Parathyroid adenoma (tissue), 2 donors: Measurements from ENCODE around the gene MINDY4.

ENCODE experiments used
- H2AFZ ChIP-seq: fragments of 300-600 bp; sonication (generic); one replicate; pipeline ENCODE4 v1.7.0; 2017; ENCODE audit warnings: antibody characterized with exemption, mild to moderate bottlenecking
- H3K27ac ChIP-seq: fragments of 300-600 bp; sonication (generic); one replicate; pipeline ENCODE4 v1.7.0; 2017
- H3K27me3 ChIP-seq: fragments of 300-600 bp; sonication (generic); one replicate; pipeline ENCODE4 v1.7.0; 2017; ENCODE audit warnings: low read length; ENCODE audit not compliant: control insufficient read depth, insufficient read depth
- H3K36me3 ChIP-seq: fragments of 300-600 bp; sonication (generic); one replicate; pipeline ENCODE4 v1.7.0; 2017; ENCODE audit warnings: low read length; ENCODE audit not compliant: control insufficient read depth, insufficient read depth
- H3K4me1 ChIP-seq: fragments of 300-600 bp; sonication (generic); one replicate; pipeline ENCODE4 v1.7.0; 2017; ENCODE audit warnings: control low read depth
- H3K4me2 ChIP-seq: fragments of 300-600 bp; sonication (generic); one replicate; pipeline ENCODE4 v1.7.0; 2017; ENCODE audit warnings: low read length
- H3K4me3 ChIP-seq: fragments of 300-600 bp; sonication (generic); one replicate; pipeline ENCODE4 v1.7.0; 2017; ENCODE audit warnings: low read depth, low read length
- H3K79me2 ChIP-seq: fragments of 300-600 bp; sonication (generic); one replicate; pipeline ENCODE4 v1.7.0; 2017; ENCODE audit warnings: control low read depth
- H3K9ac ChIP-seq: fragments of 300-600 bp; sonication (generic); one replicate; pipeline ENCODE4 v1.7.0; 2017; ENCODE audit warnings: mild to moderate bottlenecking
- H3K9me3 ChIP-seq: fragments of 300-600 bp; sonication (generic); one replicate; pipeline ENCODE4 v1.7.0; 2017; ENCODE audit warnings: low read length; ENCODE audit not compliant: control insufficient read depth
- TF ChIP-seq, protein P1 (sequence below): fragments of 300-600 bp; sonication (generic); IDR thresholded peaks from one replicate; pipeline ENCODE4 v1.7.0; 2017; ENCODE audit warnings: antibody characterized with exemption, mild to moderate bottlenecking
- donor health status: primary hyperparathyroidism.

MINDY4 gene

DNA sequence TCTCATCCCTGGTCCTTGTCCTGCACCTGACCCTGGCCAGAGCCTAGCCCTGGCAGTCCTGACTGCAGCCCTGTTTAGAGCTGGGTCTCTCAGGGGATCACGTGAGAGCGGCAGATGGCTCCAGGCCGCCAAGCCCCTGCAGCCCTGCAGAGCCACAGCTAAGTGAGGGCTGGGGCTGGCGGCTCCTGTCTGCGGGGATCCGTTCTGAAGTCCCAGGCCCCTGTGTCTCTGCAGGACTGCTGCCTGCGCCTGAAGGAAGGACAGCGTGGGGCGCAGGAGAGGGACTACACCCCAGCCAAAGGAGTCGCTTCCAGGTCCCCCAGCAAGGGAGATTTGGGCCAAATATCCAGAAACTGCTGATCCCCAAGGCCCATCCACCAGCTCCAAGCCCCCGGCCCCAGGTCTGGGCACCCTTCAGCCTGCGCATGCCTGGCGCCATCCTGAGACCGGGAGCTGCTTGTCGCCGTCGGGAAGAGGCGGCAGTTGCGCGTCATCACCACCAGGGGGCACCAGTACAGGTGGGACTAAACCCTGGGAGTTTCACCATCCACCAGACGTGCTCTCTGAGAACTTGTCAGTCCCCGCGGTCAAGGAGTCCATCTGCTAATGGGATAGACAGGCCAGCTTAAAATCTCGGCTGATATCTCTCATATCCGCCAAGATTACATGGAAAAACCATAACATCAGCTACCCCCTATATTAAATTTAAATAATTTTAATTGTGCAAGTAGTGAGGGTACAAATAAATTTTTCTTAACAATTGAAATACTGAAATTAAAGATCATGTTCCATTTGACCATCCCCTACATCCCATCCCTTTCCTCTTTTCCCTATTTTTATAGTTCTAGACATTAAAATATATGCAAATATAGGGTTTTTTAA lies 167.5 kb downstream of the MINDY4 start:
- H3K27me3 ChIP-seq: no peaks in the 10 kb centered on the region
- H3K4me2 ChIP-seq: no peak overlapping the region
- H3K79me2 ChIP-seq: no peaks in the 10 kb centered on the region
- H3K9ac ChIP-seq: no peak overlapping the region
- no peaks in the 10 kb centered on the region for H3K4me1 ChIP-seq
- H3K36me3 ChIP-seq: no peaks in the 10 kb centered on the region
- H3K4me3 ChIP-seq: no peak overlapping the region
- no peak overlapping the region for H3K27ac ChIP-seq
- peak overlapping the region; percentile 36 for H2AFZ ChIP-seq
- TF ChIP-seq, protein P1, sequence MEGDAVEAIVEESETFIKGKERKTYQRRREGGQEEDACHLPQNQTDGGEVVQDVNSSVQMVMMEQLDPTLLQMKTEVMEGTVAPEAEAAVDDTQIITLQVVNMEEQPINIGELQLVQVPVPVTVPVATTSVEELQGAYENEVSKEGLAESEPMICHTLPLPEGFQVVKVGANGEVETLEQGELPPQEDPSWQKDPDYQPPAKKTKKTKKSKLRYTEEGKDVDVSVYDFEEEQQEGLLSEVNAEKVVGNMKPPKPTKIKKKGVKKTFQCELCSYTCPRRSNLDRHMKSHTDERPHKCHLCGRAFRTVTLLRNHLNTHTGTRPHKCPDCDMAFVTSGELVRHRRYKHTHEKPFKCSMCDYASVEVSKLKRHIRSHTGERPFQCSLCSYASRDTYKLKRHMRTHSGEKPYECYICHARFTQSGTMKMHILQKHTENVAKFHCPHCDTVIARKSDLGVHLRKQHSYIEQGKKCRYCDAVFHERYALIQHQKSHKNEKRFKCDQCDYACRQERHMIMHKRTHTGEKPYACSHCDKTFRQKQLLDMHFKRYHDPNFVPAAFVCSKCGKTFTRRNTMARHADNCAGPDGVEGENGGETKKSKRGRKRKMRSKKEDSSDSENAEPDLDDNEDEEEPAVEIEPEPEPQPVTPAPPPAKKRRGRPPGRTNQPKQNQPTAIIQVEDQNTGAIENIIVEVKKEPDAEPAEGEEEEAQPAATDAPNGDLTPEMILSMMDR: peak; percentile 92
- no peaks in the 10 kb centered on the region for H3K9me3 ChIP-seq

DNA sequence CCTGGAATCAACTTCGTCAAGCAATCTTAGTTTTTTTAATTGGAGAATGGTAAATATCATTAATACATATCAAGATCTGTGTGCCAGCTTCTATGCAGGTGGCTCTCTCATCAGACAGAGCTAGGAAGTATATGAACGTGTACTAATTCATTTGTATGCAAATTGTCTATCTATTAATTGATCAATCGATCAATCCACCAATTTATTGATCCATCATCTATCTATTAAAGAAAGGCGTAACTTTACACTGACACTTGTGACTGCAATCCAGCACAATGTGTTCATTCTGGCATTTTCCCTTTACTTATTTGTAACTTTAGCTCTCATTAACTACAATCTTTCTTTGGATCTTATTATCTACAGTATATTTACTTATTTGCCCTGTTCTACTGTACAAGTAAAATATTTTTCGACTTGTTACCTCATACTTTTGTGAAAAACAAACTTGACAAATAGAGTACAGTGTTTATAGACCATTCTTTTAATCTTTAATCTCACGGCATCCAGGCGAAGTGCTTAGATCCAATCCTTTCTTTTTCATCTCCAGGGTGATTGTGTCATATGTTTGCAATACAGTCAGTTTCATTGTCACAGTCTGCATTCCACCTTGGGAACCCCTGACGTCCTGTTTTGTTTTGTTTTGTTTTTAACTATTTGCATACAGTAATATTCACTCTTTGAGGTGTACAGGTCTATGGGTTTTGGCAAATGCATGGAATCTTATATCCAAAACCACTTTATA lies 170.5 kb downstream of the MINDY4 start:
- no peaks in the 10 kb centered on the region for H3K27me3 ChIP-seq
- H3K27ac ChIP-seq: no peak overlapping the region
- H2AFZ ChIP-seq: no peak overlapping the region
- TF ChIP-seq, protein P1: no peak
- no peaks in the 10 kb centered on the region for H3K79me2 ChIP-seq
- H3K4me1 ChIP-seq: no peaks in the 10 kb centered on the region
- no peaks in the 10 kb centered on the region for H3K9me3 ChIP-seq
- no peaks in the 10 kb centered on the region for H3K36me3 ChIP-seq
- no peak overlapping the region for H3K9ac ChIP-seq
- H3K4me2 ChIP-seq: no peak overlapping the region
- H3K4me3 ChIP-seq: no peak overlapping the region
